GM21528 (cell line): Measurements from ENCODE around the gene VWA1.
"Not testable (repeated sequence)": the region's sequence is repeated elsewhere in the genome, so short reads cannot be mapped to it uniquely, and the experiment has no call there.

Experiments
- ATAC-seq: cut with Tn5 transposase; IDR thresholded peaks from one replicate; pipeline ENCODE4 v1.9.1; 2021; ENCODE audit warnings: mild to moderate bottlenecking, moderate library complexity; ENCODE audit not compliant: unreplicated experiment, low FRiP score

Gene VWA1

DNA sequence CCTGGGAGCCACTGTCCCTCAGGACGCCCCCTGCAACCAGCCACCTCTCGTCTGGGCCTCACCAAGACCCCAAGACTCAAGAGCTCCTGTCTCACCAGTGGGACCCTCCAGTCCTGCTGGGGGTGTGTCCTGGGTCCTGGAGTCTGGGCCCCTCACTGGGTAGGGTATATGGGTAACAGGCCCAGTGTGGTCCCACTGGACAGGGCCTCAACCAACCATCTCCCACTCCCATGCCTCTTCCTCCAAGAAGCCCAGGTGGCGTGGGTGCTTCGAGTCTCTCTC, 725 bp upstream of the VWA1 start:
- ATAC-seq: no peak

DNA sequence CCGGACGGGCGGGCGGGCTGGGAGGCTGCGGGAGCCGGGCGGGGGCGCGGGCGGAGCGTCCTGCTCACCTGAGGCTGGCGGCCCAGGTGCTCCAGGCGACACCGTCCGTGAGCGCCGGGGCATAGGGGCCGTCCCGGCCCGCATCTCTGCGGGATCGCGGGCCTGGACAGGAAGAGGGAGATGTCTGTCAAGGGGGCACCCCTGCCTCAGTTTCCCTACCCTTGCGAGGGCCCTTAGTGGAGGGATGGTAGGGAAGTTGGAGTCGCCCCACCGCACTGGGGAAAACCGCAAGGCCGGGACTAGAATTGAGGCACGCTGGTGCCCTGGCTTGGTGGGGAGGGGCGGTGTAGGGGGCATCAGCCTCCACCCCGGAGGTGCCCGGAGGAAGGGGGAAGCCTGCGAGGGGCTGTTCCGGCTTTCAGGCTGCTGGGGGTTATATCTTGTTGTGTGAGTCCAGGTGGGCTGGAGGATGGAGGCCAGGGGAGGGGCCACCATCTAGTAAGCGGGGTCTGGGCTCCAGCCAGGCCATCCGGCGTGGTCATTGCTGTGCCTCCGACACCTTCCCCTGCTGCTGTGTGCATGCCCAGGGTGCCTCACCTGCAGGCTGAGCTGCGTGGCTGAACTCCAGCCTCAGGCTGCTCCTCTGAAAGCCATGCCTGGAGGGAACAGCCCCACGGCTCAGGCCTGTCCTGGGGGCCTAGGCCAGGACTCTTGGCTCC, 580 bp downstream of the VWA1 start:
- ATAC-seq: no peak

DNA sequence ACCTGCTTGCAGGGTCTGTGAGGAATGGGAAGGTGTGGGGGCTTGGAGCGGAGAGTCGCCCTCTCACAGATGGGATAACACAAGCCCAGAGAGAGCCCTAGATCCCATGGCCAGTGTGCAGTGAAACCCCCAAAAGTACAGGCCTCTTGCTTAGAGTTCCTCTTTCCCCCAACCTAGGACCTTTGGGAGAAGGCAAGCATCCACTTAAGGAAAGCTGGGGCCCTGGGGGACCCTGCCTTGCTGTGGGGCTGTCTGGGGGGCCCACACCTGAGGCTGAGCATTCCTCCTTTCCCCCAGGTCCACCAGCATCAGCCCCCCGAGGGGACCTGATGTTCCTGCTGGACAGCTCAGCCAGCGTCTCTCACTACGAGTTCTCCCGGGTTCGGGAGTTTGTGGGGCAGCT, 1.1 kb downstream of the VWA1 start:
- no peak for ATAC-seq

DNA sequence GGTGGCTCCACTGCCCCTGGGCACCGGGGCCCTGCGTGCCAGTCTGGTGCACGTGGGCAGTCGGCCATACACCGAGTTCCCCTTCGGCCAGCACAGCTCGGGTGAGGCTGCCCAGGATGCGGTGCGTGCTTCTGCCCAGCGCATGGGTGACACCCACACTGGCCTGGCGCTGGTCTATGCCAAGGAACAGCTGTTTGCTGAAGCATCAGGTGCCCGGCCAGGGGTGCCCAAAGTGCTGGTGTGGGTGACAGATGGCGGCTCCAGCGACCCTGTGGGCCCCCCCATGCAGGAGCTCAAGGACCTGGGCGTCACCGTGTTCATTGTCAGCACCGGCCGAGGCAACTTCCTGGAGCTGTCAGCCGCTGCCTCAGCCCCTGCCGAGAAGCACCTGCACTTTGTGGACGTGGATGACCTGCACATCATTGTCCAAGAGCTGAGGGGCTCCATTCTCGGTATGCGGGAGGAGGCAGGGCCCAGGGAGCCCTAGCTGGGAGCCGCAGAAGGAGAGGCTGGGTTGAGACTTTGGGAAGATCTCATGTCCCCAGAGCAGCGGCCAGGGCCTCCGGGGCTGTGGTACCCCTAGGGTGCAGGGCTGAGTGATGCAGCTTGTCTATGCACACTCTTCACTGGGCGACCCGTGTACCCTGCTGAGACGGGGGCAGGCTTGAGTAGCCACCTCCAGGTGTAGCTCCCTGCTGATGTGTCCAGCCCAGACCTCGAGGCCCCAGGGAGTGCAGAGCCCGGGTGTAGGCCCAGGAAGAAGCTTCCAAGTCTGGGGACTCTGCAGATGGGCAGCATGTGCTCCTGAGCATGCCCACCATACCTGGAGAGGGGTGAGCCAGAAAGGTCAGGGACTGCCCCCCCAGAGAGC, 1.8 kb downstream of the VWA1 start:
- no peak for ATAC-seq

DNA sequence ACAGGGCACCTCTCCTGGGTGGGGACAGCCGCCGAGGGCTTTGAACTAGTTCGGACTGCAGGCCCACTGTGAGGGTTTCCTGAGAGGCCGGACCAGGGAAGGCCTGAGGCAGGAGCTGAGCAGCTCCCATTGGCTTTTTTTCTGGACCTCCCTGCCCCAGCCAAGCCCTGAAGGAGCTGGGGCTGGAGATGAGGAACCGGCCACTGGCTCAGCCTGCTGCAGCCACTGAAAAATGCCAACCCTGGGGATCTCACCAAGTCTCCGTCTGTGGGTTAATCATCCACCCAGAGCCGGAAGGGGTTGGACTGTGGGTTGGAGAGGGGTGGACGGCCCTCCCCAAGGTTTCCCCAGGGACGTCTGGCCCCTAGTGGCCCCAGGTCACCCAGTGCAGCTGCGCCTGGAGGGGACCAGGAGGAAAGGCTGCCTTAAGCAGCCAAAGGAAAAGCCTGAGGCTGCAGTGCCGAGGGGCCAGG, 2.5 kb downstream of the VWA1 start:
- ATAC-seq: no peak

DNA sequence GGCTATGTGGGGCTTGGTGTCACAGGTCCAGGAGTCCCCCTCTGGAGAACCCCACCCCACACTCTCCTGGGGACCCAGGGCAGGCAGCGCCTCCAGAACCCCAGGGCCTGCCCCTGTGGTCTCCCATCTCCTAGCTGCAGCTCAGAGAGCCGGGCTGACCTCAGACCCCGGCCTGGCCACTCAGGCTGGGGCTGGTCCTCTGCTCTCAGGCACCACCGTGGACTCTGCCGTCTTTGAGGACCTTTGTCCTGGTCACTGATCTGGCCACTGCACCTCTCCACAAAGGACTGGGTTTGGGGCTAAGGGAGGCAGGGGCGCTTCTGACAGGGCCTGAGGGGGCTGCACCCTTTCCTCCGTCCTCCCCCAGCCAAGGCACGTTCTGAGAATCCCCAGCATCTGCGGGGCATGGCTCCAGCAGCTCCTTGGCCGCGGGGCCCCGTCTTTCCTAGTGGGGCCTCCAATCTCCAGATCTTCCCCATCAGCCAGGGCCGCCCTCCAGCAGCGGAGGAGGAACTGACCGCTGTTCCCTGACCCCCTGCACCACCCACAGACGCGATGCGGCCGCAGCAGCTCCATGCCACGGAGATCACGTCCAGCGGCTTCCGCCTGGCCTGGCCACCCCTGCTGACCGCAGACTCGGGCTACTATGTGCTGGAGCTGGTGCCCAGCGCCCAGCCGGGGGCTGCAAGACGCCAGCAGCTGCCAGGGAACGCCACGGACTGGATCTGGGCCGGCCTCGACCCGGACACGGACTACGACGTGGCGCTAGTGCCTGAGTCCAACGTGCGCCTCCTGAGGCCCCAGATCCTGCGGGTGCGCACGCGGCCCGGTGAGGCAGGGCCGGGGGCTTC, 3.3 kb downstream of the VWA1 start:
- no peak for ATAC-seq

DNA sequence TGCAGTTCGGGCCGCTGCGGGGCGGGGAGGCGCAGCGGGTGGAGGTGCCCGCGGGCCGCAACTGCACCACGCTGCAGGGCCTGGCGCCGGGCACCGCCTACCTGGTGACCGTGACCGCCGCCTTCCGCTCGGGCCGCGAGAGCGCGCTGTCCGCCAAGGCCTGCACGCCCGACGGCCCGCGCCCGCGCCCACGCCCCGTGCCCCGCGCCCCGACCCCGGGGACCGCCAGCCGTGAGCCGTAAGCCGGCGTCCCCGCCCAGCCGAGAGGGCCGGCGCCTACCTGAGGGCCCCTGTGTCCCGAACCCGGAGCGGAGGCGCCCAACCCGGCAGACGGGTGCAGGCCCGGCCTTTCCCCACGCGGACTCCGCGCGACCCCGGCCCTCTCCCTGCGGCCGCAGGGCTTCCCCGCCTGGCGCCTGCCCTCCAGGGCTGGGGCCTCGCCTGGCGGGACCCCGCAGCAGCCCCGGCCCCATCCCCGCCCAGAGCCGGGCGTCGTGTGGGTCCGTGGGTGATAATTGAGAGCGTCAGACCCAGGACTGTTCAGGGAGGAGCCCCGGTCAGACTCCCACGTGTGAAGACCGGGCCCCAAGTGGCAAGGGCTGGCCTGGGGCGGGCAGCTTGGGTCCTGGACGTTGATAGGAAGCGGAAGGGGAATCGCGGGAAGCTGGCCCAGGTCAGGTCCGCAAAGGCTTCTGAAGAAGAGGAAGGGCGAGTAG, 4.2 kb downstream of the VWA1 start:
- ATAC-seq: no peak

DNA sequence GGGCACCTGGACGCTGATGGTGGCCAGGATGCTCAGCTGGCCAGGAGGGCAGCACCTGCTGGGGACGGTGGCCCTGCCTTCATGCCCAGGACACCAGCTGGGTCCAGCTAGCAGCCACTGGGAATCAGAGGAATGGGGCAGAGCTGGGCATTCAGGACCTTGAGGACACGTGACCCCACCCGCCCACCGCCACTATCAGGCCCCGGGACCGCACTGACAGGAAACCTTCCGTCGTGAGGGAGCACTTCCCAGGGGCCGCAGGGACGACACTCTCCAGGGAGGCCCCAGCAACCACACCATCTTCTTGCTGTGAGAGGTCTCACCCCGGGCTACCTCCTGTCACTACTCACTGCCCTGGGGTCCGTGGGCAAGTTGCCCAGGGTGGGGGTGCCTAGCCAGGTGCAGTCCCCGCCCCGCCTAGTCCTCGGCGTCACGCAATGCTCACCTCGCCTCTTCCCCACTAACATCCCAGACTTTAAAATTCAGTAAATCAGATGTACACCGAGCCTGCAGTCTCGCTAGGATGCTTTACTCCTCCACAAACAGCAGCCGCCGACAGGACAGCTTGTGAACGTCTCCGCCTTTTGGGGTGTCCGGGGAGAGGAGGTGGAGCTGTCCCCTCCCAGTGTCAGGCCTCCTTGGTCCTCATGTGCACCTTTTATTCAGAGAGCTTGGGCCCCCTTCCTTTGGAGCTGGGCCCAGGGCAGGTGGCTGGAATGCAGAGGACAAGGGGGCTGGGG, 4.9 kb downstream of the VWA1 start:
- ATAC-seq: no peak

DNA sequence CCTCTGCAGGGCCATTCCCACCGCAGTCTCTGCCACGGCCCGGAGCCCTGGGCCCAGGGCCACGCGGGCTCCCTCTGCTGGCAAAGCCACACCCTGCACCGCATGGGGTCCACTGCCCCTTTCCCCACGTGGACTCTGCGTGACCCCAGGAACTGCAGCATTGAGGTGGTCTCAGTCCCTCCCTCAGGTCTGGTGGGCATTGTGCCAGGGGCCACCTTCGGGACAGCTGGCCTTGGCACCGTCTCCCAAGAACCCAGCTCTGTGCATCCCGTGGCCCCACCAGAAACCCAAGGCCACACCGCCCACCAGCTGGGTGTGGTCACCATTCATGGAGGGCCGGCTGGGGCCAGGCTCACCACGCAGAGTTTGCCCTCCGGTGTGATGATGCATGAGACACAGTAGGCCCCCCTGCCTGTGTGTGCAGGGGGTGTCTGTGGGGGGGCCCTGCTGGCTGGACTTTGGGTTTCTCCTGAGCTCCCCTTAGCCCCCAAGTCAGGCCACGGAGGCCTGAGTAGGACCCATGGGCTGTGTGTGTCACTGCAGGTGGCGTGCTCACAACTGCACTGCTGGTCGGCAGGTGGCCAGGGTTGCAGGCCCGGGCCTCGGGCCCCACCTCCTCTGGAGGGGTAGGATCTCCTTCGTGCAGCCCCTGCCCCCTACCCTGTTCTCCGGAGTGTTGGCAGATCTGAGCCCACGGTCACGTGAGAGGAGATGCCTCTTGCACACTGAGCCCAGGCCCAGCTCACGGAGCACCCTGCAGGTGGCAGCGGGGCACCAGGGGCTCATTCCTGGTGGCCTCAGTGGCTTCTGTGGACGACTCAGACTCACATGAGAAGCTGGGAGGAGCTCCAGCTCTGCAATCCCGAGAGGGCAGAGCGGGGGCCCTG, 5.8 kb downstream of the VWA1 start:
- no peak for ATAC-seq

DNA sequence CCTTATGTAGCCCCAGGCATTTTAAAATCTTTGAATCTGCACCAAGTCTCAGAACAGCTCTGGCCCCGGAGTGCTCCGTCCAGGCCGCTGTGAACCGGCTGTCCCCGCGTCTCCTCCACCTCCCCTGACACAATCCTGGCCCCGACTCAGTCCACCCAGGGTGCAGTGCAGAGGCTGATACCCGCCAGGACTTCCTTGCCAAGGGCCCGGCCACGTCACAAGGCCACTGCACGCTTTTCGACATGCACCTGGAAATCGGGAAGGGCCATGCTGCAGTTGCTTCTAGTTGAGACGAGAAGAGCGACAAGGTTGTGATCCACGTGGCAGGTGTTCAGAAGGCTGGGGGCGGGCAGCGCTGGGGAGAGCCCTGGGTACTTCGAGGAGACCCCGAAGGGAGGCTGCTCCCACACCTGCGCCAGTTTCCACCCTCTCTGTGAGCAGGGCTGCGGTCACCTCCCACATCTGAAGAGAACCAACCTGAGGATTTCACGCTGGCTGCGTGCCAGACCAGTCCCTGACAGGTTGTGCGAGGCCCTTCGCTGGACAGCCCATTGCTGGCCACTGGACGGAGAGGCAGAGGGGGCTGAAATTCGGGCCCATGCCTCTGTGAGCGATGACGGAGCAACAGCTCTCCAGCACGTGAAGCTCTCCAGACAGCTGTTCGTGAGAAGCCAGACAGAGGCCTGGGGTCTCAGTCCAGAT, 6.7 kb downstream of the VWA1 start:
- no peak for ATAC-seq

DNA sequence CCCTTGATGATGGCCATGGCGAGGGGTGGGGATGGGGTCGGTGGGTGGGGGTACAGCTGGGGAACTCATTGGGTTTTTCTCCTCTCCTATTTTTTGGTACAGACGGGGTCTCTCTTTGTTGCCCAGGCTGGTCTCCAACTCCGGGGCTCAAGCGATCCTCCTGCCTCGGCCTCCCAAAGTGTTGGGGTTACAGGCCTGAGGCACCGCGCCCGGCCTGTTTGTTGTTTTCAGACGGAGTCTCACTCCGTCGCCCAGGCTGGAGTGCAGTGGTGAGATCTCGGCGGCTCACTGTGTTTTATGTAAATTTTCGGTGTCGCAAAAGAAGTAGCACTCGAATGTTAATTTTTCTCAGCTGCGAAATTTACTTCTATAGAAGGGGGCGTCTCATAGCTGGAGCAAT, 11.1 kb downstream of the VWA1 start:
- ATAC-seq: not testable (repeated sequence)

DNA sequence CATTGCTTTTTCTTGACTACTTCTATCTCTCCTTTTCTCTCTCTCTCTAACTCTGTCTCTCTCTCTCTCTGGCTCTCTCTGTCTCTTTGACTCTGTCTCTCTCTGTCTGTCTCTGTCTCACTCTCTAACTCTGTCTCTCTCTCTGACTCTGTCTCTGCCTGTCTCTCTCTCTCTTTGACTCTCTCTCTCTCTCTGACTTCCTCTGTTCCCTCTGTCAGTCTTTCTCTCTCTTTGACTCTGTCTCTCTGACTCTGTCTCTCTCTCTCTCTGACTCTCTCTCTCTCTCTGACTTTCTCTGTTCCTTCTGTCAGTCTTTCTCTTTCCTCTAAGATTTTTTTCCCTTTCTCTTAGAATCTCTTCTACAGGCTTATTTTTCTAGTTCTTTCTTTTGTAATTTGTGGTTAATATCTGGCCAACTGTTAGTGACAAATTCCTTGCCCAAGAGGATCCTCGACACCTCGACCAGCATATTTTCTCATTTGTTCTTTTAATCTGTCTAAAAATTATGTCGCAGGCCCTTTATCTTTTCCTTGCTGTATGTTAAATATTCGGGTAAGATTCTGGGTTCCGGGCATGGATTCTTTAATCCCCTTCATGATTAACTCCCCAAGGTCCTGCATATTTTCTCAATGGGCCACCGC, 13.7 kb downstream of the VWA1 start, which contains the start of gene ATAD3C:
Gene ATAD3C (plus strand): TSS at position 591 of the 641 bp plus-strand sequence. CDS start 995 bp downstream, outside the sequence.
- no peak for ATAC-seq

DNA sequence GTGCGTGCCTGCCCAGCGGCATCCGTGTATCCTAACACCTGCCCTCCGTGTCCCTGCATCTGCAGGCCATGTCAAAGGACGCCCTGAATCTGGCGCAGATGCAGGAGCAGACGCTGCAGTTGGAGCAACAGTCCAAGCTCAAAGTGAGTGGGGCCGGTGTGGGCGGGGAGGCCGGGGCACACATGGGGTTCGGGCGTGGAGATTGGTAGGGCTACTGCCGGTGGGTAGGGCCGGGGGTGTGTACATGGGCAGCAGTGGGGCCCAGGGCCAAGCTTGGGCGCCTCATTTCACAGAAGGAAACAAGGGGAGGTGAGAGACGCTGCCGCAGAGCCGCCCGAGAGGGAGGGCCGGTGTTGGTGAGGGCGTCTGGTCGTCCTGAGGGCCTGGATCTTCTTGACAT, 15.1 kb downstream of the VWA1 start:
- not testable (repeated sequence) for ATAC-seq

DNA sequence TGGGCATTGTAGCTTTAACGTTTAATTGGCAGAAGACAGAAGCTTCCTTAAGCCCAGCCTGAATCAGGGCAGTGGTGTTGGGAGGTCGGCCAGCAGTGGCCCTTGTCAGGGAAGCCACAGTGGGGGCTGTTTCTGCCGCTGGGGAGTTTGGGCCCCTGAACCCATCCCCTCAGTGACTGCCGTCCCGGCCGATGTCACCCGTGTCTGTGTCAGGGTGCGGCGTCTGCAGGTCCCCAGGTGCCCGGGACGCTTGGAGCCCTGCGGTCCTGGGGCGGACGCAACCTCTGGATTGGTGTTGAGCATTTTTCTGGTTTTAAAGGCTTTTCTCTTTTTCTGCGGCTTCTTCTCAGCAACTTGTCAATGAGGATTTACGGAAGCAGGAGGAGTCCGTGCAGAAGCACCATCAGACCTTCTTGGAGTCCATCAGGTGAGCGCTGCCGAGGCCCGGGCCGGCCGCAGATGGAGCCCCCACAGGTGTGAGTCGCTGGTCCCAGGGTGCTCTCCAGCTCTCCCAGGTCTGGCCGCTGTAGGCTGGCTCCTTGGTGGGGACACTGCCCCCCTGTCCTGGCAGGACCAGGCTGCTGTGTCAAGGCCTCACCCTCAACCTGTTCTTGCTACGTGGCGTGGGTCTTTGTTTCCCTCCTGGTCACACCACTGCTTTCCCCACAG, 16.3 kb downstream of the VWA1 start:
- ATAC-seq: no peak

DNA sequence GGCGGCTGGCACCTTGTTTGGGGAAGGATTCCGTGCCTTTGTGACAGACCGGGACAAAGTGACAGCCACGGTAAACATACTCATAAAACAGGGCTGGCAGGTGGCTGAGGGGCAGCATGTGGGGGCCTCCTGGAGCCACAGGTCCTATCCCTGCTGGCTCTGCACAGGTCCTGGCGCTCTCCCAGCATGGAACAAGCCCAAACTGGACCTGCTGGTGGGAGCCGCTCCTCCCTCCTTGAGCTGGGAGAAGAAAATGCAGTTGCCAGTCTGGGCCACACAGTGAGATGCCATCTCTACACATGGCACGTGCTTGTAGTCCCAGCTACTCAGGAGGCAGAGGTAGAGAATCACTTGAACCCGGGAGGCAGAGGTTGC, 16.9 kb downstream of the VWA1 start:
- ATAC-seq: not testable (repeated sequence)

DNA sequence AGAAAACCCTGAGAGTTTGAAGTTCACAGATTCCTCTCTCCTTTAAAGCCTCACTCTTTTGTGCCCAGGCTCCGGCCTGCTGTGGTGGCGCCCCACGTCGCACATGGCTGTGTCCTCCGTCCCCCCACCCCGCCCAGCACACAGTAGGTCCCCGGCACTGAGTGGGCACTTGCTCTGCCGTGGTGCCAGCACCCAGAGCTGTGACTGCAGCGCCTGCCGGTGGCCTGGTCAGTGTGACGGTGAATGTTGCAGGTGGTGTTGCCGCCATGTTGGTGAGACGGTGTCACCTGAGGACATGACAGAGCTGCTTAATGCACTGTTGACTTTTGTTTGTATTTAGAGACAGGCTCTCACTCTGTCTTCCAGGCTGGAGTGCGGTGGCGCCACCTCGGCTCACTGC, 17.4 kb downstream of the VWA1 start:
- ATAC-seq: no peak
